ENCODE data around the gene NAGLU. TPM values are rescaled to one million over a fixed set of nuclear protein-coding genes. Genes with fewer than 3 reads are reported as not detected.

The NAGLU gene
- total and polyA plus RNA-seq, 2 of the 13 experiments (the other 11 are each of a cell fraction or from before 2014, with no cell fraction given) = 28.2 to 40.1 TPM

DNA sequence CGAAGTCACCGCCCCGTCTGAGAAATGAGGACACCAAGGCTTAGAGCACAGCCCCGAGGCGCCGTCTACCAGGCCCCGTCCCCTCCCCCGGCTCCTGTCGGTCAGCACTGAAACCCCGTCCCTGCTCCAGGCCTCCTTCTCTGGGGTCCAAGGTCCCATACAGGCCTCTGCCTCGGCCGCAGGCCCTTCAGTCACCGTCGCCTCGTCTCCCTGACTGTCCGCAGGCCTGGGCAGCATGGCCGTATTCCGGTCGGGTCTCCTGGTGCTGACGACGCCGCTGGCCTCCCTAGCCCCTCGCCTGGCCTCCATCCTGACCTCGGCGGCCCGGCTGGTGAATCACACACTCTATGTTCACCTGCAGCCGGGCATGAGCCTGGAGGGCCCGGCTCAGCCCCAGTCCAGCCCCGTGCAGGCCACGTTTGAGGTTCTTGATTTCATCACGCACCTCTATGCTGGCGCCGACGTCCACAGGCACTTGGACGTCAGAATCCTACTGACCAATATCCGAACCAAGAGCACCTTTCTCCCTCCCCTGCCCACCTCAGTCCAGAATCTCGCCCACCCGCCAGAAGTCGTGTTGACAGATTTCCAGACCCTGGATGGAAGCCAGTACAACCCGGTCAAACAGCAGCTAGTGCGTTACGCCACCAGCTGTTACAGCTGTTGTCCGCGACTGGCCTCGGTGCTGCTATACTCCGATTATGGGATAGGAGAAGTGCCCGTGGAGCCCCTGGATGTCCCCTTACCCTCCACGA, 26.5 kb downstream of the NAGLU start (continued):
- TF ChIP-seq PHF5A (CRISPR knock-in tag; IDR thresholded peaks at IDR 0.05; ENCODE audit: low read depth, unreplicated experiment) (no peak), NFE2L2 (IDR thresholded peaks at IDR 0.05; ENCODE audit: low read length) (no peak), ZNF501 (CRISPR knock-in tag; IDR thresholded peaks at IDR 0.05) (no peak; the same call in 1 of the 2 replicates), KLF16 (CRISPR knock-in tag; IDR thresholded peaks at IDR 0.05) (no peak), IRX3 (CRISPR knock-in tag; IDR thresholded peaks at IDR 0.05; ENCODE audit: borderline replicate concordance, low read depth) (peak; percentile 77; the same call in 1 of the 2 replicates), RARA (CRISPR knock-in tag; IDR thresholded peaks at IDR 0.05) (no peak), JUN (CRISPR knock-in tag; IDR thresholded peaks at IDR 0.05) (peak; percentile 32; the same call in 1 of the 2 replicates), SP4 (CRISPR knock-in tag; IDR thresholded peaks at IDR 0.05) (no peak), SIN3A (IDR thresholded peaks at IDR 0.05; ENCODE audit: borderline replicate concordance, low read depth, low read length) (no peak; the same call in 1 of the 2 replicates), PHF21A (CRISPR knock-in tag; IDR thresholded peaks at IDR 0.05) (peak; percentile 19; the same call in 1 of the 2 replicates), ZNF12 (CRISPR knock-in tag; IDR thresholded peaks at IDR 0.05) (peak; percentile 54; the same call in 1 of the 2 replicates), NAIF1 (CRISPR knock-in tag; IDR thresholded peaks at IDR 0.05; ENCODE audit: borderline replicate concordance) (no peak), FOXA1 (IDR thresholded peaks at IDR 0.05) (no peak), FOXA1 (CRISPR knock-in tag; IDR thresholded peaks at IDR 0.05) (peak; percentile 24; the same call in 1 of the 2 replicates)
- TF ChIP-seq, protein P1, sequence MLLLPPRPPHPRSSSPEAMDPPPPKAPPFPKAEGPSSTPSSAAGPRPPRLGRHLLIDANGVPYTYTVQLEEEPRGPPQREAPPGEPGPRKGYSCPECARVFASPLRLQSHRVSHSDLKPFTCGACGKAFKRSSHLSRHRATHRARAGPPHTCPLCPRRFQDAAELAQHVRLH (CRISPR knock-in tag; IDR thresholded peaks at IDR 0.05; ENCODE audit: borderline replicate concordance, low read depth) = no peak; the same call in 1 of the 2 replicates
- TF ChIP-seq, protein P2, sequence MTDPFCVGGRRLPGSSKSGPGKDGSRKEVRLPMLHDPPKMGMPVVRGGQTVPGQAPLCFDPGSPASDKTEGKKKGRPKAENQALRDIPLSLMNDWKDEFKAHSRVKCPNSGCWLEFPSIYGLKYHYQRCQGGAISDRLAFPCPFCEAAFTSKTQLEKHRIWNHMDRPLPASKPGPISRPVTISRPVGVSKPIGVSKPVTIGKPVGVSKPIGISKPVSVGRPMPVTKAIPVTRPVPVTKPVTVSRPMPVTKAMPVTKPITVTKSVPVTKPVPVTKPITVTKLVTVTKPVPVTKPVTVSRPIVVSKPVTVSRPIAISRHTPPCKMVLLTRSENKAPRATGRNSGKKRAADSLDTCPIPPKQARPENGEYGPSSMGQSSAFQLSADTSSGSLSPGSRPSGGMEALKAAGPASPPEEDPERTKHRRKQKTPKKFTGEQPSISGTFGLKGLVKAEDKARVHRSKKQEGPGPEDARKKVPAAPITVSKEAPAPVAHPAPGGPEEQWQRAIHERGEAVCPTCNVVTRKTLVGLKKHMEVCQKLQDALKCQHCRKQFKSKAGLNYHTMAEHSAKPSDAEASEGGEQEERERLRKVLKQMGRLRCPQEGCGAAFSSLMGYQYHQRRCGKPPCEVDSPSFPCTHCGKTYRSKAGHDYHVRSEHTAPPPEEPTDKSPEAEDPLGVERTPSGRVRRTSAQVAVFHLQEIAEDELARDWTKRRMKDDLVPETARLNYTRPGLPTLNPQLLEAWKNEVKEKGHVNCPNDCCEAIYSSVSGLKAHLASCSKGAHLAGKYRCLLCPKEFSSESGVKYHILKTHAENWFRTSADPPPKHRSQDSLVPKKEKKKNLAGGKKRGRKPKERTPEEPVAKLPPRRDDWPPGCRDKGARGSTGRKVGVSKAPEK (CRISPR knock-in tag; IDR thresholded peaks at IDR 0.05; ENCODE audit: borderline replicate concordance) = no peak
- TF ChIP-seq, protein P3, sequence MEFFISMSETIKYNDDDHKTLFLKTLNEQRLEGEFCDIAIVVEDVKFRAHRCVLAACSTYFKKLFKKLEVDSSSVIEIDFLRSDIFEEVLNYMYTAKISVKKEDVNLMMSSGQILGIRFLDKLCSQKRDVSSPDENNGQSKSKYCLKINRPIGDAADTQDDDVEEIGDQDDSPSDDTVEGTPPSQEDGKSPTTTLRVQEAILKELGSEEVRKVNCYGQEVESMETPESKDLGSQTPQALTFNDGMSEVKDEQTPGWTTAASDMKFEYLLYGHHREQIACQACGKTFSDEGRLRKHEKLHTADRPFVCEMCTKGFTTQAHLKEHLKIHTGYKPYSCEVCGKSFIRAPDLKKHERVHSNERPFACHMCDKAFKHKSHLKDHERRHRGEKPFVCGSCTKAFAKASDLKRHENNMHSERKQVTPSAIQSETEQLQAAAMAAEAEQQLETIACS (CRISPR knock-in tag; IDR thresholded peaks at IDR 0.05) = no peak
- TF ChIP-seq, protein P4, sequence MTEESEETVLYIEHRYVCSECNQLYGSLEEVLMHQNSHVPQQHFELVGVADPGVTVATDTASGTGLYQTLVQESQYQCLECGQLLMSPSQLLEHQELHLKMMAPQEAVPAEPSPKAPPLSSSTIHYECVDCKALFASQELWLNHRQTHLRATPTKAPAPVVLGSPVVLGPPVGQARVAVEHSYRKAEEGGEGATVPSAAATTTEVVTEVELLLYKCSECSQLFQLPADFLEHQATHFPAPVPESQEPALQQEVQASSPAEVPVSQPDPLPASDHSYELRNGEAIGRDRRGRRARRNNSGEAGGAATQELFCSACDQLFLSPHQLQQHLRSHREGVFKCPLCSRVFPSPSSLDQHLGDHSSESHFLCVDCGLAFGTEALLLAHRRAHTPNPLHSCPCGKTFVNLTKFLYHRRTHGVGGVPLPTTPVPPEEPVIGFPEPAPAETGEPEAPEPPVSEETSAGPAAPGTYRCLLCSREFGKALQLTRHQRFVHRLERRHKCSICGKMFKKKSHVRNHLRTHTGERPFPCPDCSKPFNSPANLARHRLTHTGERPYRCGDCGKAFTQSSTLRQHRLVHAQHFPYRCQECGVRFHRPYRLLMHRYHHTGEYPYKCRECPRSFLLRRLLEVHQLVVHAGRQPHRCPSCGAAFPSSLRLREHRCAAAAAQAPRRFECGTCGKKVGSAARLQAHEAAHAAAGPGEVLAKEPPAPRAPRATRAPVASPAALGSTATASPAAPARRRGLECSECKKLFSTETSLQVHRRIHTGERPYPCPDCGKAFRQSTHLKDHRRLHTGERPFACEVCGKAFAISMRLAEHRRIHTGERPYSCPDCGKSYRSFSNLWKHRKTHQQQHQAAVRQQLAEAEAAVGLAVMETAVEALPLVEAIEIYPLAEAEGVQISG (CRISPR knock-in tag; IDR thresholded peaks at IDR 0.05) = no peak
- TF ChIP-seq, protein P5, sequence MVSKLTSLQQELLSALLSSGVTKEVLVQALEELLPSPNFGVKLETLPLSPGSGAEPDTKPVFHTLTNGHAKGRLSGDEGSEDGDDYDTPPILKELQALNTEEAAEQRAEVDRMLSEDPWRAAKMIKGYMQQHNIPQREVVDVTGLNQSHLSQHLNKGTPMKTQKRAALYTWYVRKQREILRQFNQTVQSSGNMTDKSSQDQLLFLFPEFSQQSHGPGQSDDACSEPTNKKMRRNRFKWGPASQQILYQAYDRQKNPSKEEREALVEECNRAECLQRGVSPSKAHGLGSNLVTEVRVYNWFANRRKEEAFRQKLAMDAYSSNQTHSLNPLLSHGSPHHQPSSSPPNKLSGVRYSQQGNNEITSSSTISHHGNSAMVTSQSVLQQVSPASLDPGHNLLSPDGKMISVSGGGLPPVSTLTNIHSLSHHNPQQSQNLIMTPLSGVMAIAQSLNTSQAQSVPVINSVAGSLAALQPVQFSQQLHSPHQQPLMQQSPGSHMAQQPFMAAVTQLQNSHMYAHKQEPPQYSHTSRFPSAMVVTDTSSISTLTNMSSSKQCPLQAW (CRISPR knock-in tag; IDR thresholded peaks at IDR 0.05) = no peak

All from HepG2 (cell line).